Measurements from ENCODE around the gene FHL2. TPM values are rescaled to one million over a fixed set of nuclear protein-coding genes. Genes with fewer than 3 reads are reported as not detected.

FHL2 gene
- total and polyA plus RNA-seq, 2 donors, result 48.4 to 95.1 TPM

DNA sequence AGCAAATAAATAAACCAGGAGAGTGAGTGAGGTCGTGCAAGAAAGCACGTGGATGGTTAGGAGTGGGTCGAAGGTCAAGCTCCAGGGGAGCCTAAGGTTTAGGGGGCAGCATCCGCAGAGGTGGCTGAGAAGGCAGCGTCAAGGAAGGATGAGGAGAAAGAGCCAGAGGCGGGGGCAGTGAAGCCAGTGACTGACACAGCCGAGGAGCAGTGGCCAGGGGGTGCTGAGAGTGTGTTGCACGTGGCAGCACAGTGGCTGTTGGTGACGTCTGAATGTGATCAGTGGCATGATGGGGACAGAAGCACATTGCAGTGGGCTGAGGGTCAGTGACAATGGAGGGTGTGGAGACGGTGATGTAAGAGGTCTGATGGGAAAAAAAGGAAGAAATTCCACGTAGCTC is 13.7 kb upstream of the FHL2 start:
- no peak overlapping the region for H3K27ac ChIP-seq (ENCODE audit: low read depth)
- no peak for DNase-seq (ENCODE audit: extremely low spot score)
- 88% methylated on average over 11 of the region's 11 CpGs for WGBS

DNA sequence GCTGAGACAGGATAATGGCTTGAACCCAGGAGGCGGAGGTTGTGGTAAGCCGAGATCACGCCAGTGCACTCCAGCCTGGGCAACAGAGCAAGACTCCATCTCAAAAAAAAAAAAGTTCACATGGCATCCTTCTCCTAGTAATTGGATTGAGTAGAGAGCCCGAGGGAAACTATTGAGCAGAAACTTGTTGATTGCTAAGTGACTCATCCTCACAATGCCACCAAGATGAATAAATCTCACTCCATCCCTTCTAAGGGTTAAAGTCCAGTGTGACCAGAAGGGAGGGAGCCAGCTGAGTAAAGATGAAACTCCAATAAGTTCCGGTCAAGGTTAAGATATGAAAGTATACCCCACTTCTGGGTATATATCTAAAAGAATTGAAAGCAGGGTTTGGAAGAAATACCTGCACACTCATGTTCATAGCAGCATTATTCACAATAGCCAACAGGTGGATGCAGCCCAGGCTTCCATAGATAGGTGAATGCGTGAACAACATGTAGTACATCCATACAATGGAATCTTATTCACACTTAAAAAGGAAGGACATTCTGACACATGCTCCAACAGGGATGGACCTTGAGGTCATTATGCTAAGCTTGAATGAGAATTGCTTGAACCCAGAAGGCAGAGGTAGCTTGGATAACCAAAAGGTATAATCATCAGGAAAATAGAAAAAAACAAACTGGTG is 13.0 kb upstream of the FHL2 start:
- WGBS, result 95% methylated on average over 6 of the region's 6 CpGs
- H3K36me3 ChIP-seq (ENCODE audit: insufficient read depth), result no peaks in the 10 kb centered on the region
- no peak overlapping the region for H3K27ac ChIP-seq (ENCODE audit: low read depth)
- no peaks in the 10 kb centered on the region for H3K4me1 ChIP-seq (ENCODE audit: insufficient read depth)
- DNase-seq (ENCODE audit: extremely low spot score), result no peak
- H3K4me3 ChIP-seq (ENCODE audit: low read depth, low read length), result no peak overlapping the region

More for the DNA sequence above, 13.7 kb upstream of the FHL2 start:
- H3K4me3 ChIP-seq (ENCODE audit: low read depth, low read length), result no peak overlapping the region
- H3K4me1 ChIP-seq (ENCODE audit: insufficient read depth), result no peaks in the 10 kb centered on the region
- no peaks in the 10 kb centered on the region for H3K36me3 ChIP-seq (ENCODE audit: insufficient read depth)

DNA sequence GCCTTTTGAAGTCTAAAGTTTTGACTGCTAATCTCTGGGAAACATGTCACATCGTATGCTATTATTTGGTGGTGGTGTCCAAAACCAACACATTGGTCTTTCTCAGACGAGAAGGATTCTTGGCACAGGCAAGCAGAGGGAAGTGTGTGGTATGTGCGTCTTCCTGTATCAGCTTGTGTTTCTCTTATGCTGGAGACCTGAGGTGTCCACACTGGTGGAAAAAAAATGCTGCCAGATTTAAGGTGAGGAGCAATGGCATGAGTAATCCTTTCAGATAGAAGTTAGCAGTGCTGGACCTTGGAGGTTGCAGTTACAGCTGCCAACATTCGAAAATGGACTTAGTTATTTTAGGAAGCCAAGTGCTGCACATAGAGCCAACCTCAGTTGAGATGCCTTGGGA is 11.7 kb upstream of the FHL2 start:
- H3K36me3 ChIP-seq (ENCODE audit: insufficient read depth), result no peaks in the 10 kb centered on the region
- H3K4me1 ChIP-seq (ENCODE audit: insufficient read depth), result no peaks in the 10 kb centered on the region
- no peak overlapping the region for H3K27ac ChIP-seq (ENCODE audit: low read depth)
- WGBS, result 23% methylated on average over 4 of the region's 4 CpGs
- no peak for DNase-seq (ENCODE audit: extremely low spot score)
- H3K4me3 ChIP-seq (ENCODE audit: low read depth, low read length), result no peak overlapping the region

DNA sequence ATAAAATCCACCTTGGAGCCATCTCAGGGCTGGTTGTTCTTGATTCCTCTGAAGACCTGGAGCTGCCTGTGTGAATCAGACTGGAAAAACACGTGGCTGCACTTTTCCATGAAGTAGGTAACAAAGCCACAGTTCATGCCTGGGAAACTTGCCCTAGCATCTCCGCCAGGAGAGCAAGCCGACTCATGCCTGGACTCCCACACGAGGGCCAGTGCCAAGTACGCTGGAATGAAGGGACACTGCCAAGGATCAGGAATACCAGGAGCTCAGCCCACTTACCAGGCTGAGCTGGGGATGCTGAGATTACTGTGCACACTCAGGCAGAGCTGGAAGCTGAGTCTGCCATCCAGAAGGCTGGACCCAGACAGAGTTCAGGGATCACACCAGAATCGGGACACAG is 10.9 kb upstream of the FHL2 start:
- H3K27ac ChIP-seq (ENCODE audit: low read depth), result no peak overlapping the region
- no peaks in the 10 kb centered on the region for H3K36me3 ChIP-seq (ENCODE audit: insufficient read depth)
- no peak for DNase-seq (ENCODE audit: extremely low spot score)
- no peak overlapping the region for H3K4me3 ChIP-seq (ENCODE audit: low read depth, low read length)
- H3K4me1 ChIP-seq (ENCODE audit: insufficient read depth), result no peaks in the 10 kb centered on the region
- WGBS, result 25% methylated on average over 6 of the region's 6 CpGs

DNA sequence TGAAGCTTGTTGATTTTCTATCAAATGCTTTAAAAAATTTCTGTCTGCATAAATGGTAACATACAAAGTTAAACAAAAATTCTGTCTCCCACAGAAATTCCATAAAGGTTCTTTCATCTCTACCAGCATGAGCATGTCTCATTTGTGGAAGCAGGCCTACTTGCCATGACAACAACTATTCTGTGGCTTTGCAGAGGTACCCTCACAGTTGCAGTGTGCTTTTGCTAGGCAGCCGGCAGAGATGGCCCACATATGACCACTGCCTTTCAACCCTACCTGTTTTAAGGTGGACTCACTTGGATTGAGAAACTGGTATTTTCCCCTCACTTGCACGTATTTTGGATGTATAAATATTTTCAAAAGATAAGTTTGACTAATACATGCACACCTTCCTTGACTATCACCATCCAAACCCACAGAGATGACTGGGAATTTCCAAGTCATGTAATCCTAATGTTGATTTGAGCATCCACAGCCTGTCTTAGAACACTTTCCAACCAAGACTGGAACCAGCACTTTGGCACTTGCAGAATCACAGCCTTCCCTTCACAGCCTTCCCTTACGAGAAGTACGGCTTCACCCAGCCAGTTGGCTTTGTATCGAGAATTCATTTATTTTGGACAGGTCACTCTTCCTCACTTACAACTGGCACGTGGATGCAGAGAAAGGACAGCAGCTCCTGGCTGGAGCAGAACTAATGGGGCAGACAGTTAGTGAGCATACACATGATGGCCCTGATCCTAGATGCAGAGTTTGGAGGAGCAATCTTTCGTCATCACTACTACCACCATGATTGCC is 9.3 kb upstream of the FHL2 start:
- no peak overlapping the region for H3K27ac ChIP-seq (ENCODE audit: low read depth)
- WGBS, result 95% methylated on average over 7 of the region's 7 CpGs
- H3K4me1 ChIP-seq (ENCODE audit: insufficient read depth), result no peaks in the 10 kb centered on the region
- no peak for DNase-seq (ENCODE audit: extremely low spot score)
- no peak overlapping the region for H3K4me3 ChIP-seq (ENCODE audit: low read depth, low read length)
- no peaks in the 10 kb centered on the region for H3K36me3 ChIP-seq (ENCODE audit: insufficient read depth)

DNA sequence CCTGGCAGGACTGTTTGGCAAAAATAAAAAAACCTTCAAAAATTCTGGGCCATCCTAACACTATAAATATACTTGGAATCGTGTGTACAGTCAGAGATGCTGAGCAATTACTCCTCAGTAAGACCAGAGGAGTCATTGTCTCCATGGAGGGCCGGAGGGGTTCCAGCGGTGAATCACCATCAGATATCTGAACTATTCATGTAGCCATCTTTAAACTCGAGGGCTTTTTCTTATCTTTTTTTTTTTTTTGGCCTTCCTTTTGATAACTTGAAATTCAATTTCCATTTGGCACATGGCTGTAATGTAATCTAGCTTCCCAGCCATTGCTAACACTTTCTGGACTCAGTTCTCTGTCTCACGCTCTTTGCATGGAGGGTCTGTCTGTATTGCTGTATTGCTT is 7.4 kb upstream of the FHL2 start:
- no peaks in the 10 kb centered on the region for H3K36me3 ChIP-seq (ENCODE audit: insufficient read depth)
- WGBS, result 69% methylated on average over 5 of the region's 5 CpGs
- no peak for DNase-seq (ENCODE audit: extremely low spot score)
- H3K27ac ChIP-seq (ENCODE audit: low read depth), result no peak overlapping the region
- H3K4me3 ChIP-seq (ENCODE audit: low read depth, low read length), result no peak overlapping the region
- H3K4me1 ChIP-seq (ENCODE audit: insufficient read depth), result no peaks in the 10 kb centered on the region

DNA sequence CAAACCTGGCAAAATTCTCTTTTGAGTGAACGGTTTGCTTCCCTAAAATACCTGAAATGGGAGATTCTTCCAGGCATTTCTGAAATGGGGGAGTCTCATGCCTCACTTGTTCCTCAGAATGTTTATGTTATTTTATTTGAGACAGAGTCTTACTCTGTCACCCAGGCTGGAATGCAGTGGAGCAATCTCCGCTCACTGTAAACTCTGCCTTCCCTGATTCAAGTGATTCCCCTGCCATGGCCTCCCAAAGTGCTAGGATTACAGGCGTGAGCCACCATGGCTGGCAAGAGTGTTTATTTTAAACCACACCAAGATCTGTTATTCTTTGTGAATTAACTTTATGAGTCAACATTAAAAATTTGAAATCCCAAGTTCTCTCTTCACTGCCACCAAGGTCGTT is 6.4 kb upstream of the FHL2 start:
- Histone ChIP-seq H3K27ac (ENCODE audit: low read depth) (no peak overlapping the region), H3K36me3 (ENCODE audit: insufficient read depth) (no peaks in the 10 kb centered on the region), H3K4me3 (ENCODE audit: low read depth, low read length) (no peak overlapping the region), H3K4me1 (ENCODE audit: insufficient read depth) (no peaks in the 10 kb centered on the region)
- DNase-seq (ENCODE audit: extremely low spot score), result no peak
- WGBS, result 85% methylated on average over 4 of the region's 4 CpGs

DNA sequence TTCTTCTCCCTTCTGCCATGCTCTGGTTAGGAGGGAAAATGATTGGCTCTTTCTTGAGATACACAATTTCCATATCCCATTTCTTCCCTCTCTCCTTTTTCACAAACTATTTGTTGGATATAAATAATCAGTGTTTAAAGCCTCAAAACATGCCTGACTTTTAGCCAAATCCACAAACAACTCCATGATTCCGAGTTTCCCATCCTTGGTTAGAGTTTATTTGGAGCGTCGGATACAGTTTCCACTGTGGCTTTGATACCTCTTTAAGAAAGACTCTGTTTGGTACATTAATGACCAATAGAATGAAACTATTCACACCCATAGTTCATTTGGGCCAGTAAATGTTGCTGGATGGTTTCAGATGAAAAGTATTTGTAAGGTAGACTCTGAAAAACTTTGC is 5.9 kb upstream of the FHL2 start:
- H3K27ac ChIP-seq (ENCODE audit: low read depth), result peak overlapping the region; percentile 57
- DNase-seq (ENCODE audit: extremely low spot score), result no peak
- H3K36me3 ChIP-seq (ENCODE audit: insufficient read depth), result no peaks in the 10 kb centered on the region
- H3K4me3 ChIP-seq (ENCODE audit: low read depth, low read length), result no peak overlapping the region
- H3K4me1 ChIP-seq (ENCODE audit: insufficient read depth), result no peaks in the 10 kb centered on the region
- WGBS, result 59% methylated on average over 3 of the region's 3 CpGs

DNA sequence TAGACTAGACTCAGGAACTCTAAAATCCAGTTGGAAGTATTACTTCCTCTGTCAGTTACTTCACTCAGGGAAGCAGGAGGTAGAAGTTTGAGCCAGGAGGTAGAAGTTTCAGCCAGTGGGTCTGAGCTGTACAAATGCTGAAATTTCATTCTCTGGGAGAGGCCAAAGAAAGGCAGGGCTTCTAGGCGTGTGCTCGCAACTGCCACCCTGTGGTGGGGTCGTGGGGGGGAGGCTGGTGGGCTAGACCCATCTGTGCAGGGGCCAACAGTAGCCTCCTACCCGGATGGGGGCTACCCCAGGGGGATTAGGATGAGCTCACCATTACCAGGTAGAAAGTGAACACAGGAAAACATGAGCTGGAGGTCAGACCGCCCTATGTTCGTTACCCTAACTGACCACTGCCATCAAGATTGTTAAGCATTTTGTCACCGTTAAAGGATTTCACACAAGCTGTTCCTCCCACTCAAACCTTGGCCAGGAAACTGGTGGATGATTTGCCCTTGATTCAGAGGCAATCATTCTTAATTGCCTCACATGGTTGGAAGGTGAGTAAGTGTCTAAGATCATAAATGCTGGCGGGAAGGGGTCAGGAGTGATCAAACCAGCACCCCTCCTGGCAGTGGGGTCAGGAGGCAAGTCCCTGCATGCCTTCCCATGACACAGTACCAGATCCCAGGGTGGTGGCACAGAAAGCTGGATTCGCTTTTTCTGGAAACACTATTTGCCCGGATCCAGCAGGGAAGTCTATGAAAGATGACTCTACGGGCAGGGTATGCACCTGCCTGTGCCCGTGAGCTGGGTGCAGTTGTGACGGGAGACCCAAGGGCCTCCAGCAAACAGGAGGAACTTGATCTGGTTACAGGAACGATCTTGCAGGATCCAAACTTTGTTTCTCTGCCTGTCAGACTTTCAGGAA is 5.2 kb upstream of the FHL2 start:
- 68% methylated on average over 14 of the region's 14 CpGs for WGBS
- H3K27ac ChIP-seq (ENCODE audit: low read depth), result peak overlapping the region; percentile 69
- no peak for DNase-seq (ENCODE audit: extremely low spot score)
- no peak overlapping the region for H3K4me3 ChIP-seq (ENCODE audit: low read depth, low read length)
- no peaks in the 10 kb centered on the region for H3K4me1 ChIP-seq (ENCODE audit: insufficient read depth)
- H3K36me3 ChIP-seq (ENCODE audit: insufficient read depth), result no peaks in the 10 kb centered on the region

DNA sequence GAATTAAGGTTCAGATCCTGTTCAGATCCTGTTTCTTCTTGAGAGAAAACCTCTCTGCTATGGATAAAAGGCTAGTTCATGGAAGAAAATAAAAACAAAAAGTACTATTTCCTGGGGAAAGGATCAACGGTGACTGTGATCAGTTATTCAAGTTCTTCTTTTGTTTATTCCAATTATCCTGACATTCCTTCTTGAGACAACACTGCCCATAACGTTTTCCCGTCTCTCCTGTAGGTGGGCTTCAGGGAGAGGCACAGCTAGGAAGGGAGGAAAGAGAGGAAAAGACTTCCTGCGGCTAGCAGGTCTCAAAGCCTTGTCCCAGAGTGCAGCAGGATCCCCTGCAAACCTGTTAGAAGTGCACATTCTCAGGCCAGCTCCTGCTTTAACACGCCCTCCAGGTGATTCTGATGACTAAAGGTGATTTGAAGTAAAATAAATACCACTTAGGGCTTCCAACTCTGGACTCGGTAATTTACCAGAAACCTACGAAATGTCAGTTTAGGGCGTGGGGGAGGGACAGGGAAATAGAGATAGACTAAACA is 4.5 kb upstream of the FHL2 start:
- H3K36me3 ChIP-seq (ENCODE audit: insufficient read depth), result no peaks in the 10 kb centered on the region
- H3K4me1 ChIP-seq (ENCODE audit: insufficient read depth), result no peaks in the 10 kb centered on the region
- peak overlapping the region; percentile 41 for H3K27ac ChIP-seq (ENCODE audit: low read depth)
- no peak overlapping the region for H3K4me3 ChIP-seq (ENCODE audit: low read depth, low read length)
- DNase-seq (ENCODE audit: extremely low spot score), result no peak
- WGBS, result 72% methylated on average over 8 of the region's 8 CpGs

DNA sequence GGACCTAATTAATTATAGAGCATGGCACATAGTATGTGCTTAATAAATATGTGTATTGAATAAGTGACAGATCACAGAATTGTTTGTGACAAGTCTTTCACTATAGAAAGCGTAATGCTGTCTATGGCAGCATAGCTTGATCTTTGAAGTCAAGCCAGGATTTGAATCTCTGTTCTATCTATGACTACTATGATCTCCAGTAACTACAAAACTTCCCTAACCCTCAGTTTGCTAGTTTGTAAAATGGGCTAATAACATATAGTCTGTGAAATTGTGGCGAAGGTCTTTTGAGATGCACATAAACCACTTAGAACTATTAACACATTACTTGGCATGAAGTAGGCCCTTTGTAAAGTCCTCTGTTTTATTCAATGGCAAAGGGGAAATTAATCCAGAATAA is 4.0 kb upstream of the FHL2 start:
- WGBS, result 94% methylated on average over 2 of the region's 2 CpGs
- DNase-seq (ENCODE audit: extremely low spot score), result no peak
- no peaks in the 10 kb centered on the region for H3K36me3 ChIP-seq (ENCODE audit: insufficient read depth)
- no peak overlapping the region for H3K4me3 ChIP-seq (ENCODE audit: low read depth, low read length)
- no peaks in the 10 kb centered on the region for H3K4me1 ChIP-seq (ENCODE audit: insufficient read depth)
- peak overlapping the region; percentile 41 for H3K27ac ChIP-seq (ENCODE audit: low read depth)

DNA sequence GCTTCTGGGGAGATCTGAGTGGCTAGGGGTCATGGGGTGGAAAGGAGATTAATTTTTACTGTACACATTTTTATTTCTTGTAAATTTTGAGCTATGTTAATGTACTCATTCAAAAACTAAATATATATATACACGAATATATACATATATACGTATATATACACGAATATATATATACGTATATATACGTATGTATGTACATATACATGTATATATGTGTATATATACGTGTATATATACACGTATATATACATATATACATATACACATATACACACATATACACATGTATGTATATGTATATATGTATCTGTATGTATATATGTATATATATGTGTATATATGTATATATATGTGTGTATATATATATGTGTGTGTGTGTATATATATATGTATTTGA is 3.0 kb upstream of the FHL2 start:
- Histone ChIP-seq H3K4me3 (ENCODE audit: low read depth, low read length) (no peak overlapping the region), H3K4me1 (ENCODE audit: insufficient read depth) (no peaks in the 10 kb centered on the region), H3K27ac (ENCODE audit: low read depth) (no peak overlapping the region), H3K36me3 (ENCODE audit: insufficient read depth) (no peaks in the 10 kb centered on the region)
- 96% methylated on average over 7 of the region's 7 CpGs for WGBS
- no peak for DNase-seq (ENCODE audit: extremely low spot score)

DNA sequence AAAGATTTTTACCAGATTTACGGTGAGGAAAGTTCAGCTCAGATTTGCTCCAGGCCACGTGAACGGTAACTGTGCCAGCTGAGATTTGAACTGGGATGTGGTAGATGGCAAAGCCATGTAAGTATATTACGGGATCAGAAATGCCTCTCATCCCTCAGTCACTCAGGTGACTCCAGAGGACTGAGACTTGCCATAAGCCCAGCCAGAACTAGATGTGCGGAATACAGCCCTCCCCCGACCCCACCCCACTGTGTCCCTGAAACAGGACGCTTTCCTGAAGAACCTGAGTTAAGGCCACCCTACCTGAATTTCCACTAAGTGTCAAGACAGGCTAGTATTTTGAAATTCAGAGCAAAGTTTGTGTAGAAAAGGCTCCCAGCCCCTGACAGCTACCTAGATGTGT is 1.3 kb upstream of the FHL2 start:
- H3K4me3 ChIP-seq (ENCODE audit: low read depth, low read length), result no peak overlapping the region
- H3K36me3 ChIP-seq (ENCODE audit: insufficient read depth), result no peaks in the 10 kb centered on the region
- WGBS, result 94% methylated on average over 7 of the region's 7 CpGs
- no peak overlapping the region for H3K27ac ChIP-seq (ENCODE audit: low read depth)
- DNase-seq (ENCODE audit: extremely low spot score), result no peak
- H3K4me1 ChIP-seq (ENCODE audit: insufficient read depth), result no peaks in the 10 kb centered on the region

Data from urinary bladder (tissue), 4 donors.